ENCODE measurements around the gene MYH11.
"Not testable (repeated sequence)": the region's sequence is repeated elsewhere in the genome, so short reads cannot be mapped to it uniquely, and the experiment has no call there.

The MYH11 gene

GRCh38 chr16:15694499-15694898, 162.3 kb downstream of the MYH11 start:
- ATAC-seq (ENCODE audit: low read depth) = no peak
- no peak overlapping the region for H3K27ac Mint-ChIP-seq

GRCh38 chr16:15692508-15692907, 164.3 kb downstream of the MYH11 start:
- H3K27ac Mint-ChIP-seq; H3K4me1 Mint-ChIP-seq; DNase-seq (ENCODE audit: low spot score in 2 of 2); H3K4me3 Mint-ChIP-seq; H3K27me3 Mint-ChIP-seq; H3K9me3 Mint-ChIP-seq; ATAC-seq (ENCODE audit: low read depth): not testable (repeated sequence)
- peaks cover 23% of the 10 kb centered on the region for H3K36me3 Mint-ChIP-seq

More at GRCh38 chr16:15694499-15694898, 162.3 kb downstream of the MYH11 start:
- no peak overlapping the region for H3K4me3 Mint-ChIP-seq
- no peaks in the 10 kb centered on the region for H3K4me1 Mint-ChIP-seq
- DNase-seq (ENCODE audit: low spot score in 2 of 2) = no peak
- H3K36me3 Mint-ChIP-seq = peaks cover 14% of the 10 kb centered on the region
- H3K27me3 Mint-ChIP-seq = no peaks in the 10 kb centered on the region
- H3K9me3 Mint-ChIP-seq = no peaks in the 10 kb centered on the region

- no peak overlapping the region for H3K27ac Mint-ChIP-seq
- peaks cover 21% of the 10 kb centered on the region for H3K36me3 Mint-ChIP-seq
- H3K4me1 Mint-ChIP-seq = no peaks in the 10 kb centered on the region
- H3K27me3 Mint-ChIP-seq = no peaks in the 10 kb centered on the region
- no peak overlapping the region for H3K4me3 Mint-ChIP-seq
- DNase-seq (ENCODE audit: low spot score in 2 of 2) = no peak
- no peaks in the 10 kb centered on the region for H3K9me3 Mint-ChIP-seq
- ATAC-seq (ENCODE audit: low read depth) = no peak
Measured at GRCh38 chr16:15691046-15691445, 165.8 kb downstream of the MYH11 start.

- Mint-ChIP-seq H3K36me3 (peaks cover 24% of the 10 kb centered on the region), H3K9me3 (no peaks in the 10 kb centered on the region), H3K4me1 (no peaks in the 10 kb centered on the region), H3K27ac (no peak overlapping the region), H3K4me3 (no peak overlapping the region), H3K27me3 (no peaks in the 10 kb centered on the region)
- DNase-seq (ENCODE audit: low spot score in 2 of 2) (no peak), ATAC-seq (ENCODE audit: low read depth) (no peak)
Measured at GRCh38 chr16:15690296-15690695, 166.5 kb downstream of the MYH11 start.

- no peaks in the 10 kb centered on the region for H3K27me3 Mint-ChIP-seq
- no peak overlapping the region for H3K4me3 Mint-ChIP-seq
- H3K27ac Mint-ChIP-seq = no peak overlapping the region
- no peaks in the 10 kb centered on the region for H3K4me1 Mint-ChIP-seq
- peaks cover 25% of the 10 kb centered on the region for H3K36me3 Mint-ChIP-seq
- no peaks in the 10 kb centered on the region for H3K9me3 Mint-ChIP-seq
- no peak for ATAC-seq (ENCODE audit: low read depth)
- DNase-seq (ENCODE audit: low spot score in 2 of 2) = no peak
Measured at GRCh38 chr16:15689290-15689689, 167.5 kb downstream of the MYH11 start.

GRCh38 chr16:15686287-15686686, 170.5 kb downstream of the MYH11 start:
- H3K36me3 Mint-ChIP-seq = peaks cover 20% of the 10 kb centered on the region
- ATAC-seq (ENCODE audit: low read depth) = no peak

GRCh38 chr16:15682105-15682570, 174.7 kb downstream of the MYH11 start:
- DNase-seq (ENCODE audit: low spot score in 2 of 2) = no peak

More at GRCh38 chr16:15686287-15686686, 170.5 kb downstream of the MYH11 start:
- Mint-ChIP-seq H3K9me3 (no peaks in the 10 kb centered on the region), H3K27me3 (no peaks in the 10 kb centered on the region), H3K4me3 (no peak overlapping the region), H3K4me1 (no peaks in the 10 kb centered on the region), H3K27ac (no peak overlapping the region)
- DNase-seq (ENCODE audit: low spot score in 2 of 2) = no peak

GRCh38 chr16:15677447-15677846, 179.4 kb downstream of the MYH11 start:
- no peak overlapping the region for H3K4me3 Mint-ChIP-seq
- ATAC-seq (ENCODE audit: low read depth) (no peak), DNase-seq (ENCODE audit: low spot score in 2 of 2) (no peak)
- peaks cover 31% of the 10 kb centered on the region for H3K36me3 Mint-ChIP-seq
- H3K27me3 Mint-ChIP-seq = no peaks in the 10 kb centered on the region
- H3K27ac Mint-ChIP-seq = no peak overlapping the region
- peaks cover 10% of the 10 kb centered on the region for H3K4me1 Mint-ChIP-seq
- H3K9me3 Mint-ChIP-seq = no peaks in the 10 kb centered on the region

More at GRCh38 chr16:15682105-15682570, 174.7 kb downstream of the MYH11 start:
- Mint-ChIP-seq H3K27me3 (no peaks in the 10 kb centered on the region), H3K27ac (no peak overlapping the region), H3K36me3 (peaks cover 20% of the 10 kb centered on the region), H3K4me1 (no peaks in the 10 kb centered on the region), H3K4me3 (no peak overlapping the region), H3K9me3 (no peaks in the 10 kb centered on the region)
- peak; percentile 83 for ATAC-seq (ENCODE audit: low read depth)

GRCh38 chr16:15676506-15676905, 180.3 kb downstream of the MYH11 start:
- Mint-ChIP-seq H3K4me3 (no peak overlapping the region), H3K27ac (peak overlapping the region; percentile 94), H3K27me3 (no peaks in the 10 kb centered on the region), H3K9me3 (no peaks in the 10 kb centered on the region), H3K4me1 (peaks cover 10% of the 10 kb centered on the region), H3K36me3 (peaks cover 31% of the 10 kb centered on the region)
- DNase-seq (ENCODE audit: low spot score in 2 of 2) = no peak
- ATAC-seq (ENCODE audit: low read depth) = no peak

- no peak for ATAC-seq (ENCODE audit: low read depth)
Measured at GRCh38 chr16:15674571-15674970, 182.3 kb downstream of the MYH11 start.

GRCh38 chr16:15672514-15673167, 184.2 kb downstream of the MYH11 start:
- Mint-ChIP-seq H3K4me3 (no peak overlapping the region), H3K4me1 (peaks cover 12% of the 10 kb centered on the region), H3K27me3 (no peaks in the 10 kb centered on the region), H3K36me3 (peaks cover 23% of the 10 kb centered on the region), H3K9me3 (no peaks in the 10 kb centered on the region), H3K27ac (peak overlapping the region; percentile 94)
- peak; percentile 90 for ATAC-seq (ENCODE audit: low read depth)
- peak in 1 of 2 donors; percentile 11 for DNase-seq (ENCODE audit: low spot score in 2 of 2)

More at GRCh38 chr16:15674571-15674970, 182.3 kb downstream of the MYH11 start:
- peaks cover 32% of the 10 kb centered on the region for H3K36me3 Mint-ChIP-seq
- H3K9me3 Mint-ChIP-seq = no peaks in the 10 kb centered on the region
- DNase-seq (ENCODE audit: low spot score in 2 of 2) = no peak
- H3K27me3 Mint-ChIP-seq = no peaks in the 10 kb centered on the region
- peak overlapping the region; percentile 94 for H3K27ac Mint-ChIP-seq
- H3K4me1 Mint-ChIP-seq = peaks cover 12% of the 10 kb centered on the region
- no peak overlapping the region for H3K4me3 Mint-ChIP-seq

GRCh38 chr16:15672127-15672513, 184.7 kb downstream of the MYH11 start:
- not testable (repeated sequence) for H3K27me3 Mint-ChIP-seq; H3K27ac Mint-ChIP-seq; H3K9me3 Mint-ChIP-seq; DNase-seq (ENCODE audit: low spot score in 2 of 2); H3K4me3 Mint-ChIP-seq; ATAC-seq (ENCODE audit: low read depth)
- peaks cover 12% of the 10 kb centered on the region for H3K4me1 Mint-ChIP-seq
- H3K36me3 Mint-ChIP-seq = peaks cover 24% of the 10 kb centered on the region

- no peaks in the 10 kb centered on the region for H3K27me3 Mint-ChIP-seq
- peaks cover 9% of the 10 kb centered on the region for H3K4me1 Mint-ChIP-seq
- peaks cover 21% of the 10 kb centered on the region for H3K36me3 Mint-ChIP-seq
- DNase-seq (ENCODE audit: low spot score in 2 of 2) (no peak), ATAC-seq (ENCODE audit: low read depth) (no peak)
- H3K4me3 Mint-ChIP-seq = no peak overlapping the region
- no peaks in the 10 kb centered on the region for H3K9me3 Mint-ChIP-seq
- H3K27ac Mint-ChIP-seq = peak overlapping the region; percentile 35
Measured at GRCh38 chr16:15671530-15672117, 185.2 kb downstream of the MYH11 start.

- Mint-ChIP-seq H3K27ac (no peak overlapping the region), H3K27me3 (no peaks in the 10 kb centered on the region), H3K36me3 (peaks cover 16% of the 10 kb centered on the region), H3K4me1 (peaks cover 5% of the 10 kb centered on the region), H3K4me3 (no peak overlapping the region), H3K9me3 (no peaks in the 10 kb centered on the region)
- ATAC-seq (ENCODE audit: low read depth) = no peak
- DNase-seq (ENCODE audit: low spot score in 2 of 2) = no peak
Measured at GRCh38 chr16:15667091-15667742, 189.6 kb downstream of the MYH11 start.
